Breast epithelium (tissue), 4 donors: ENCODE results near the gene APMAP. TPM values are rescaled to one million over a fixed set of nuclear protein-coding genes. Genes with fewer than 3 reads are reported as not detected.
"Not testable (repeated sequence)": the region's sequence is repeated elsewhere in the genome, so short reads cannot be mapped to it uniquely, and the experiment has no call there.

Experiments used
- DNase-seq, 2 donors: peaks; one replicate each; pipeline ENCODE4 v3.0.0-alpha.2; 2019; ENCODE audit warnings: low spot score in 2 of 2
- H3K27ac ChIP-seq, 2 donors: fragments of 200-600 bp; sonication (generic) in 1 of 2; one replicate each; pipeline ENCODE4 v1.5.1; 2016 to 2019; ENCODE audit warnings: mild to moderate bottlenecking in 1 of 2
- H3K27me3 ChIP-seq, 2 donors: fragments of 200-600 bp; sonication (generic) in 1 of 2; one replicate each; pipeline versions ENCODE4 v1.5.1 to v1.6.0; 2017 to 2019; ENCODE audit warnings: control low read depth in 1 of 2, mild to moderate bottlenecking in 1 of 2
- H3K36me3 ChIP-seq: fragments of 200-600 bp; one replicate; pipeline ENCODE4 v1.5.1; 2019
- H3K4me1 ChIP-seq, 2 donors: fragments of 200-600 bp; sonication (generic); one replicate each; pipeline ENCODE4 v1.5.1; 2016 to 2019; ENCODE audit warnings: control low read depth in 1 of 2
- H3K4me3 ChIP-seq, 3 donors: fragments of 200-600 bp; sonication (generic); 1 replicate in 2 of 3; 2 replicates in 1 of 3; pipeline ENCODE4 v1.5.1; 2016 to 2019; ENCODE audit warnings: mild to moderate bottlenecking in 3 of 3, moderate library complexity in 2 of 3
- H3K9me3 ChIP-seq, 2 donors: fragments of 200-600 bp; sonication (generic) in 1 of 2; one replicate each; pipeline ENCODE4 v1.5.1; 2016 to 2019; ENCODE audit warnings: control low read depth in 1 of 2
- CTCF ChIP-seq, 3 donors: fragments of 450-650 bp; IDR thresholded peaks; one replicate each; pipeline ENCODE4 v1.5.1; 2016 to 2017; ENCODE audit warnings: antibody characterized with exemption in 3 of 3, mild to moderate bottlenecking in 3 of 3, moderate library complexity in 3 of 3
- POLR2A ChIP-seq: fragments of 450-650 bp; IDR thresholded peaks from one replicate; pipeline ENCODE4 v1.6.1; 2016; ENCODE audit warnings: antibody characterized with exemption, mild to moderate bottlenecking, moderate library complexity
- POLR2AphosphoS5 ChIP-seq, 3 donors: sonication (generic); formaldehyde crosslinking; IDR thresholded peaks; one replicate each; pipeline ENCODE4 v1.6.1; 2017; ENCODE audit warnings: antibody characterized with exemption in 3 of 3
- intact Hi-C: fragments of 100-400 bp; cut with DNase I; formaldehyde crosslinking; loops from one replicate; pipeline ENCODE4 v1.15.1; 2023; ENCODE audit warnings: low total_unique reads
- total RNA-seq, 3 donors: library from RNA; depleted of rRNA; stranded (reverse); fragments of >200 nt; gene quantifications; one replicate each; pipeline ENCODE4 v1.1.0, GENCODE V29; 2016

APMAP gene
- total RNA-seq, 3 donors from 2014 or later, result 83.2 to 184 (median 101) TPM

GRCh38 chr20:24930724-24931688 is 61.5 kb downstream of the APMAP start:
- TF ChIP-seq CTCF (IDR thresholded peaks at IDR 0.05), result peak in 2 of 3 donors; percentile 27 to 50
- peak in 1 of 2 donors; percentile 16 for DNase-seq
- Histone ChIP-seq H3K4me3 (peak overlapping the region in 2 of 3 donors; percentile 49 to 59), H3K27ac (peak overlapping the region; percentile 92)
- intact Hi-C loops, H3K36me3 ChIP-seq, H3K9me3 ChIP-seq, H3K27me3 ChIP-seq, H3K4me1 ChIP-seq: not testable (repeated sequence)

GRCh38 chr20:24929867-24930723 is 62.5 kb downstream of the APMAP start:
- H3K4me1 ChIP-seq, intact Hi-C loops, H3K27me3 ChIP-seq, H3K9me3 ChIP-seq, H3K36me3 ChIP-seq: not testable (repeated sequence)
- H3K27ac ChIP-seq, result peak overlapping the region; percentile 92
- peak overlapping the region in 2 of 3 donors; percentile 49 to 59 for H3K4me3 ChIP-seq
- DNase-seq, result peak; percentile 70 to 80
- TF ChIP-seq POLR2AphosphoS5 (IDR thresholded peaks at IDR 0.05), result peak in 2 of 3 donors; percentile 38 to 72
- peak in 1 of 3 donors; percentile 7 for TF ChIP-seq CTCF (IDR thresholded peaks at IDR 0.05)

GRCh38 chr20:24929259-24929658 is 63.3 kb downstream of the APMAP start:
- H3K4me3 ChIP-seq, intact Hi-C loops, H3K4me1 ChIP-seq, H3K36me3 ChIP-seq, H3K9me3 ChIP-seq, H3K27me3 ChIP-seq: not testable (repeated sequence)
- DNase-seq, result peak in 1 of 2 donors; percentile 29
- peak overlapping the region; percentile 92 for H3K27ac ChIP-seq

- H3K36me3 ChIP-seq, H3K27ac ChIP-seq, H3K27me3 ChIP-seq, H3K9me3 ChIP-seq, intact Hi-C loops, H3K4me1 ChIP-seq, DNase-seq, H3K4me3 ChIP-seq: not testable (repeated sequence)
These were observed 71.8 kb downstream of the APMAP start for GRCh38 chr20:24920706-24921105.

- intact Hi-C loops, DNase-seq, H3K4me3 ChIP-seq, H3K4me1 ChIP-seq, H3K27ac ChIP-seq, H3K27me3 ChIP-seq, H3K9me3 ChIP-seq, H3K36me3 ChIP-seq: not testable (repeated sequence)
These were observed 72.9 kb downstream of the APMAP start for GRCh38 chr20:24919665-24920064.

- Histone ChIP-seq H3K27me3 (no peaks in the 10 kb centered on the region), H3K9me3 (no peaks in the 10 kb centered on the region), H3K36me3 (no peaks in the 10 kb centered on the region), H3K27ac (no peak overlapping the region), H3K4me1 (no peaks in the 10 kb centered on the region), H3K4me3 (no peak overlapping the region)
- DNase-seq, result no peak
- intact Hi-C loops, result no loop called here
- TF ChIP-seq POLR2A (no peak), CTCF (IDR thresholded peaks at IDR 0.05) (peak in 1 of 3 donors; percentile 3)
These were observed 73.7 kb downstream of the APMAP start for GRCh38 chr20:24918579-24919566.
